NCI-H69 (cell line): Measurements from ENCODE around the gene PCDHA9.
"Not testable (repeated sequence)": the region's sequence is repeated elsewhere in the genome, so short reads cannot be mapped to it uniquely, and the experiment has no call there.

Experiments
- DNase-seq: peaks from one replicate; lab custom pipeline; 2025; lab: John Stamatoyannopoulos, UW

Gene PCDHA9

GRCh38 chr5:140834439-140835008 lies 13.7 kb upstream of the PCDHA9 start:
- DNase-seq: not testable (repeated sequence)

DNA sequence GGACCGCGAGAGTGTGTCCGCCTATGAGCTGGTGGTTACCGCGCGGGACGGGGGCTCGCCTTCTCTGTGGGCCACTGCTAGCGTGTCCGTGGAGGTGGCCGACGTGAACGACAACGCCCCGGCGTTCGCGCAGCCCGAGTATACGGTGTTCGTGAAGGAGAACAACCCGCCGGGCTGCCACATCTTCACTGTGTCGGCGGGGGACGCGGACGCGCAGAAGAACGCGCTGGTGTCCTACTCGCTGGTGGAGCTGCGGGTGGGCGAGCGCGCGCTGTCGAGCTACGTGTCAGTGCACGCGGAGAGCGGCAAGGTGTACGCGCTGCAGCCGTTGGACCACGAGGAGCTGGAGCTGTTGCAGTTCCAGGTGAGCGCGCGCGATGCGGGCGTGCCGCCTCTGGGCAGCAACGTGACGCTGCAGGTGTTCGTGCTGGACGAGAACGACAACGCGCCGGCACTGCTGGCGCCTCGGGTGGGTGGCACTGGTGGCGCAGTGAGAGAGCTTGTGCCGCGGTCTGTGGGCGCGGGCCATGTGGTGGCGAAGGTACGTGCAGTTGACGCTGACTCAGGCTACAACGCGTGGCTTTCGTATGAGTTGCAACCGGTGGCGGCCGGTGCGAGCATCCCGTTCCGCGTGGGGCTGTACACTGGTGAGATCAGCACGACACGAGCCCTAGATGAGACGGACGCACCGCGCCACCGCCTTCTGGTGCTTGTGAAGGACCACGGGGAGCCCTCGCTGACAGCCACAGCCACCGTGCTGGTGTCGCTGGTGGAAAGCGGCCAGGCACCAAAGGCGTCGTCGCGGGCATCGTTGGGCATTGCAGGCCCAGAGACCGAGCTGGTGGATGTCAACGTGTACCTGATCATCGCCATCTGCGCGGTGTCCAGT lies 12.3 kb upstream of the PCDHA9 start:
- no peak for DNase-seq

DNA sequence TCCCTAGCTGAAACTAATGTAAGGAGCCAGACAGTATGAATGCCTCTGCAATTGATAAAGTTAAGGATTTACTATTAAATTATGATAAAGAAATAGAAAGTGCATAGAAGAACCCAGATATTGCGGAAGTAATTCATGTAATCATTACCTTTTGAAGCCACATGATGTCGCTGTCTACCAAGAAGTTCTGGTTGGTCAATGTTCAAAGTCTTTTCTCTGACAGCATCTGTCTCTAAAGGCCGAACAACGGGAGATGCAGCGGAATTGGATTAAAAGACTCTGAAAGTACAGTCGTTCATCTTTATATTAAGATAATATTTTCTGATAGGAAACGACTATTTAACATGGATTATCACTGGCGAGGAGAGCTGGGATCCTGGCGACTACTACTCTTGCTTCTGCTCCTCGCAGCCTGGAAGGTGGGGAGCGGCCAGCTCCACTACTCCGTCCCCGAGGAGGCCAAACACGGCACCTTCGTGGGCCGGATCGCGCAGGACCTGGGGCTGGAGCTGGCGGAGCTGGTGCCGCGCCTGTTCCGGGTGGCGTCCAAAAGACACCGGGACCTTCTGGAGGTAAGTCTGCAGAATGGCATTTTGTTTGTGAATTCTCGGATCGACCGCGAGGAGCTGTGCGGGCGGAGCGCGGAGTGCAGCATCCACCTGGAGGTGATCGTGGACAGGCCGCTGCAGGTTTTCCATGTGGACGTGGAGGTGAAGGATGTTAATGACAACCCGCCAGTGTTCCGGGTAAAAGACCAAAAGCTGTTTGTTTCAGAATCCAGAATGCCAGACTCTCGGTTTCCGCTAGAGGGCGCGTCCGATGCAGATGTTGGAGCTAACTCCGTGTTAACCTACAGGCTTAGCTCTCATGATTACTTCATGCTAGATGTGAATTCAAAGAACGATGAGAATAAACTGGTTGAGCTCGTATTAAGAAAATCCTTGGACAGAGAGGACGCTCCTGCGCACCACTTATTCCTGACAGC lies 6.9 kb upstream of the PCDHA9 start, which contains the start of gene PCDHA8:
Gene PCDHA8 (plus strand): TSS at position 210 of the 985 bp plus-strand sequence. CDS start 135 bp downstream, at position 345.
- DNase-seq: peak; percentile 20

- DNase-seq: no peak
Observed at GRCh38 chr5:140842798-140843733, 5.1 kb upstream of the PCDHA9 start.

DNA sequence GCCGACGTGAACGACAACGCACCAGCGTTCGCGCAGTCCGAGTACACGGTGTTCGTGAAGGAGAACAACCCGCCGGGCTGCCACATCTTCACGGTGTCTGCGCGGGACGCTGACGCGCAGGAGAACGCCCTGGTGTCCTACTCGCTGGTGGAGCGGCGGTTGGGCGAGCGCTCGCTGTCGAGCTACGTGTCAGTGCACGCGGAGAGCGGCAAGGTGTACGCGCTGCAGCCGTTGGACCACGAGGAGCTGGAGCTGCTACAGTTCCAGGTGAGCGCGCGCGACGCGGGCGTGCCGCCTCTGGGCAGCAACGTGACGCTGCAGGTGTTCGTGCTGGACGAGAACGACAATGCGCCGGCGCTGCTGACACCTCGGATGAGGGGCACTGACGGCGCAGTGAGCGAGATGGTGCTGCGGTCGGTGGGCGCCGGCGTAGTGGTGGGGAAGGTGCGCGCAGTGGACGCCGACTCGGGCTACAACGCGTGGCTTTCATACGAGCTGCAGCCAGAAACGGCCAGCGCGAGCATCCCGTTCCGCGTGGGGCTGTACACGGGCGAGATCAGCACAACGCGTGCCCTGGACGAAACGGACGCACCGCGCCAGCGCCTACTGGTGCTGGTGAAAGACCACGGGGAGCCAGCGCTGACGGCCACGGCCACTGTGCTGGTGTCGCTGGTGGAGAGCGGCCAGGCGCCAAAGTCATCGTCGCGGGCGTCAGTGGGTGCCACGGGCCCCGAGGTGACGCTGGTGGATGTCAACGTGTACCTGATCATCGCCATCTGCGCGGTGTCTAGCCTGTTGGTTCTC lies 1.9 kb downstream of the PCDHA9 start:
- not testable (repeated sequence) for DNase-seq

DNA sequence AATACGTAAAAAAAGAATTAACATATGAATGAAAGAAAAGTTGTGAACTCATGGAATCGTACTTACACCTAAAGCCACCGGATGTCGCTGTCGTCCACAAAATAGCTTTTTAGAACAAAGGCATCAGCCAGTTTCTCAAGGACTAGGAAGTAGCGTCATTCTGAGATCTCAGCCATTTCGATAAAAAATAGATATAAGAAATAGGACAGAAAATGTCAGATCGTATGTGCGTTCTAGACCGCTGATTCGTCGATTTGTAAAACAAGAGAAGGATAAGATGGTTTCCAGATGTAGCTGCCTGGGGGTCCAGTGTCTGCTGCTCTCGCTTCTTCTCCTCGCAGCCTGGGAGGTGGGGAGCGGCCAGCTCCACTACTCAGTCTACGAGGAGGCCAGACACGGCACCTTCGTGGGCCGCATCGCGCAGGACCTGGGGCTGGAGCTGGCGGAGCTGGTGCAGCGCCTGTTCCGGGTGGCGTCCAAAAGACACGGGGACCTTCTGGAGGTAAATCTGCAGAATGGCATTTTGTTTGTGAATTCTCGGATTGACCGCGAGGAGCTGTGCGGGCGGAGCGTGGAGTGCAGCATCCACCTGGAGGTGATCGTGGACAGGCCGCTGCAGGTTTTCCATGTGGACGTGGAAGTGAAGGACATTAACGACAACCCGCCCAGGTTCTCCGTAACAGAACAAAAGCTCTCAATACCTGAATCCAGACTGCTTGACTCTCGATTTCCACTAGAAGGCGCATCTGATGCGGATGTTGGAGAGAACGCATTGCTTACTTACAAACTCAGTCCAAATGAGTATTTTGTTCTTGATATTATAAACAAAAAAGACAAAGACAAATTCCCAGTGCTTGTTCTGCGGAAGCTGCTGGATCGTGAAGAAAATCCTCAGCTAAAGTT lies 7.8 kb downstream of the PCDHA9 start, which contains the start of gene PCDHA10:
Gene PCDHA10 (plus strand): TSS at position 126 of the 903 bp plus-strand sequence. CDS start 152 bp downstream, at position 278.
- DNase-seq: peak; percentile 58

DNA sequence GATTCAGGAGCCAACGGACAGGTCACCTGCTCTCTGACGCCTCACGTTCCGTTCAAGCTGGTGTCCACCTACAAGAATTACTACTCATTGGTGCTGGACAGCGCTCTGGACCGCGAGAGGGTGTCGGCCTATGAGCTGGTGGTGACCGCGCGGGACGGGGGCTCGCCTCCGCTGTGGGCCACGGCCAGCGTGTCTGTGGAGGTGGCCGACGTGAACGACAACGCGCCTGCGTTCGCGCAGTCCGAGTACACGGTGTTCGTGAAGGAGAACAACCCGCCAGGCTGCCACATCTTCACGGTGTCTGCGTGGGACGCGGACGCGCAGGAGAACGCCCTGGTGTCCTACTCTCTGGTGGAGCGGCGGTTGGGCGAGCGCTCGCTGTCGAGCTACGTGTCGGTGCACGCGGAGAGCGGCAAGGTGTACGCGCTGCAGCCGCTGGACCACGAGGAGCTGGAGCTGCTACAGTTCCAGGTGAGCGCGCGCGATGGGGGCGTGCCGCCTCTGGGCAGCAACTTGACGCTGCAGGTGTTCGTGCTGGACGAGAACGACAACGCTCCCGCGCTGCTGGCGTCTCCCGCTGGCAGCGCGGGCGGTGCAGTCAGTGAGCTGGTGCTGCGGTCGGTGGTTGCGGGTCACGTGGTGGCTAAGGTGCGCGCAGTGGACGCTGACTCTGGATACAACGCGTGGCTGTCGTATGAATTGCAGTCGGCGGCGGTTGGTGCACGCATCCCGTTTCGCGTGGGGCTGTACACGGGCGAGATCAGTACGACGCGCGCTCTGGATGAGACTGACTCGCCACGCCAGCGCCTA lies 9.2 kb downstream of the PCDHA9 start:
- DNase-seq: no peak

GRCh38 chr5:140857987-140858240 lies 9.7 kb downstream of the PCDHA9 start:
- no peak for DNase-seq

DNA sequence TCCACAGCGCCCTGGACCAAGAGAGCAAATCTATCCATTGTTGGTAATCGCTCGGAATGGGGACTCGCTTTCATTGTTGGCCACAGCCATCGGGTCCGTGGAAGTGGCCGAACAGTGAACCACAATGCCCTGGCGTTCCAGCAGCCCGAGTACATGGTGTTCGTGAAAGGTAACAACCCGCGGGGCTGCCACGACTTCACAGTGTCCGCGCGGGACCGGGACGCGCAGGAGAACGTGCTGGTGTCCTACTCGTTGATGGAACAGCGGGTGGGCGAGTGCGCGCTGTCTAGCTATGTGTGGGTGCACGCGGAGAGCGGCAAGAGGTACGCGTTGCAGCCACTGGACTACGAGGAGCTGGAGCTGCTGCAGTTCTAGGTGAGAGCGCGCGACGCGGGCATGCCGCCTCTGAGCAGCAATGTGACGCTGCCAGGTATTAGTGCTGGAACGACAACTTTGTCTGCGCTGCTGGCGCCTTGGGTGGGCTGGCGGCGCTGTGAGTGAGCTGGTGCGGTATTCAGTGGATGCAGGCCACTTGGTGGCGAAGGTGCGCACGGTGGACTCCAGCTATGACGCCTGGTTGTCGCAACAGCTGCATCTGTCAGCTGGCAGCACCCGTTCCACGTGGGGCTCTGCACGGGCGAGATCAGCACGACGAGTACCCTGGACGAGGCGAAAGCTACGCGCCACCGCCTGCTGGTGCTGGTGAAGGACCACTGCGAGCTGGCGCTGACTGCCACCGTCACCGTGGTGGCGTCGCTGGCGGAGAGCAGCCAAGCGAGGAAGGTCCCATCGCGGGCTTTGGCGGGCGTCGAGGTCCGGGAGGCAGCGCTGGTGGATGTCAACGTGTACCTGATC lies 14.5 kb downstream of the PCDHA9 start:
- DNase-seq: no peak

DNA sequence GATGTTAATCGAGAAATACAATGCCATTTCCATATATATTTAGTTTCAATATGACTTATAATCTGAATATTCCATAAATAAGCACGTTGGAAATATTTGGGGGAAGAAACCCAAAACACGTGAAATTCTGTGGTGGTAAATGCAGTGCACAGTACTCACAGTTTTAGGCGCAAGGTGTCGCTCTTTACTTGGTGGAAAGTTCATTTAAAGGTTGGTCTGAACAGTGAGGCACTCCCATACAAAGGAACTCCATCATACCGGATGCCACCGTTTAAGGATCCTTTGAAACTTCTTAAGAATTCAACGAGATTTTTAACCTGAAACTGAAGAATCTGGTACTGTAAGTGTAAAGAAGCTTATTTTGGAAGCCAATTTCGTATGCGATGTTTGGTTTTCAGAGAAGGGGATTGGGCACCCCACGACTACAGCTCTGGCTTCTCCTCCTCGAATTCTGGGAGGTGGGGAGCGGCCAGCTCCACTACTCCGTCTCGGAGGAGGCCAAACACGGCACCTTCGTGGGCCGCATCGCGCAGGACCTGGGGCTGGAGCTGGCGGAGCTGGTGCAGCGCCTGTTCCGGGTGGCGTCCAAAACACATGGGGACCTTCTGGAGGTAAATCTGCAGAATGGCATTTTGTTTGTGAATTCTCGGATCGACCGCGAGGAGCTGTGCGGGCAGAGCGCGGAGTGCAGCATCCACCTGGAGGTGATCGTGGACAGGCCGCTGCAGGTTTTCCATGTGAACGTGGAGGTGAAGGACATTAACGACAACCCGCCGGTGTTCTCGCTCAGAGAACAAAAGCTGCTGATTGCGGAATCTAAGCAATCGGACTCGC lies 20.8 kb downstream of the PCDHA9 start, which contains the start of gene PCDHA11:
Gene PCDHA11 (plus strand): TSS at position 237 of the 834 bp plus-strand sequence. CDS start 147 bp downstream, at position 384.
- DNase-seq: no peak

DNA sequence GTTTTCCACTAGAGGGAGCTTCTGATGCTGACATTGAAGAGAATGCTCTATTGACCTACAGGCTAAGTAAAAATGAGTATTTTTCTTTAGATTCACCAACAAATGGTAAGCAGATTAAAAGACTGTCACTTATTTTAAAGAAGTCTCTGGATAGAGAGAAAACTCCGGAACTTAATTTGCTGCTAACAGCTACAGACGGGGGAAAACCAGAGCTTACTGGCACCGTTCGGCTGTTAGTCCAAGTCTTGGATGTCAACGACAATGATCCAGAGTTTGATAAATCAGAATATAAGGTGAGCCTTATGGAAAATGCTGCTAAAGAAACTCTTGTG lies 21.3 kb downstream of the PCDHA9 start:
- peak; percentile 28 for DNase-seq

DNA sequence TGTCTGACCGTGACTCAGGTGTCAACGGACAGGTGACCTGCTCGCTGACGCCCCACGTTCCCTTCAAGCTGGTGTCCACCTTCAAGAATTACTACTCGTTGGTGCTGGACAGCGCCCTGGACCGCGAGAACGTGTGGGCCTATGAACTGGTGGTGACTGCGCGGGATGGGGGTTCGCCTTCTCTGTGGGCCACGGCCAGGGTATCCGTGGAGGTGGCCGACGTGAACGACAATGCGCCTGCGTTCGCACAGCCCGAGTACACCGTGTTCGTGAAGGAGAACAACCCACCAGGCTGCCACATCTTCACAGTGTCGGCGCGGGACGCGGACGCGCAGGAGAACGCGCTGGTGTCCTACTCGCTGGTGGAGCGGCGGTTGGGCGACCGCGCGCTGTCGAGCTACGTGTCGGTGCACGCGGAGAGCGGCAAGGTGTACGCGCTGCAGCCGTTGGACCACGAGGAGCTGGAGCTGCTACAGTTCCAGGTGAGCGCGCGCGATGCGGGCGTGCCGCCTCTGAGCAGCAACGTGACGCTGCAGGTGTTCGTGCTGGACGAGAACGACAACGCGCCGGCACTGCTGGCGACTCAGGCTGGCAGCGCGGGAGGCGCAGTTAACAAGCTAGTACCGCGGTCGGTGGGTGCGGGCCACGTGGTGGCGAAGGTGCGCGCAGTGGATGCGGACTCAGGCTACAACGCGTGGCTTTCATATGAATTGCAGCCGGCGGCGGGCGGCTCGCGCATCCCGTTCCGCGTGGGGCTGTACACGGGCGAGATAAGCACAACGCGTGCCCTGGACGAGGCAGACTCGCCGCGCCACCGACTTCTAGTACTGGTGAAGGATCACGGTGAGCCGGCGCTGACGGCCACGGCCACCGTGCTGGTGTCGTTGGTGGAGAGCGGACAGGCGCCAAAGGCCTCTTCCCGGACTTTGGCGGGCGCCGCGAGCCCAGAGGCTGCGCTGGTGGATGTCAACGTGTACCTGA lies 22.3 kb downstream of the PCDHA9 start:
- DNase-seq: no peak

GRCh38 chr5:140875085-140876065 lies 27.2 kb downstream of the PCDHA9 start, which contains the start of gene PCDHA12:
PCDHA12 (plus strand) TSS chr5:140875308; CDS start chr5:140875473, 165 bp downstream.
- peak; percentile 8 for DNase-seq
